Upper lobe of right lung (tissue), 1 donor: ENCODE measurements around the gene HPS3. TPM values are rescaled to one million over a fixed set of nuclear protein-coding genes. Genes with fewer than 3 reads are reported as not detected.
A peak's percentile ranks its signal among the peaks of the same experiment; 100 is the strongest.
"Not testable (repeated sequence)": the region's sequence is repeated elsewhere in the genome, so short reads cannot be mapped to it uniquely, and the experiment has no call there.

Source experiments
- ATAC-seq: fragments of 200-7000 bp; cut with Tn5 transposase; one replicate; pipeline ENCODE4 v1.9.1; 2020; ENCODE audit warnings: mild to moderate bottlenecking, moderate library complexity
- DNase-seq: peaks from one replicate; pipeline ENCODE4 v3.0.0-alpha.2; 2020
- H3K27ac ChIP-seq: fragments of 200-600 bp; one replicate; pipeline ENCODE4 v1.8.0; 2022
- H3K27me3 ChIP-seq: fragments of 200-600 bp; one replicate; pipeline ENCODE4 v1.8.0; 2022; ENCODE audit warnings: mild to moderate bottlenecking
- H3K36me3 ChIP-seq: fragments of 200-600 bp; one replicate; pipeline ENCODE4 v1.8.0; 2022
- H3K4me1 ChIP-seq: fragments of 200-600 bp; one replicate; pipeline ENCODE4 v1.8.0; 2022
- H3K4me3 ChIP-seq: fragments of 200-600 bp; one replicate; pipeline ENCODE4 v1.8.0; 2022; ENCODE audit warnings: mild to moderate bottlenecking
- H3K9me3 ChIP-seq: fragments of 200-600 bp; one replicate; pipeline ENCODE4 v1.8.0; 2022
- intact Hi-C: fragments of 100-400 bp; cut with DNase I; formaldehyde crosslinking; loops from one replicate; pipeline ENCODE4 v1.11.0; 2022
- total RNA-seq: library from RNA; stranded (reverse); fragmentation: NEBNext Ultra II Directional; extraction: Animal tissue kit (Norgen Biotek cat#: 25700); gene quantifications from one replicate; pipeline ENCODE4 v1.2.1, GENCODE V29; 2021
- TF ChIP-seq, protein P1 (sequence below): fragments of 200-600 bp; IDR thresholded peaks from one replicate; pipeline ENCODE4 v1.8.0; 2022; ENCODE audit warnings: antibody characterized with exemption
- donor health status: DM: no; HTN: yes; CAD: no; lungs with severe emphysema.

Gene HPS3
- total RNA-seq, 1 donor from 2014 or later = 19.9 TPM

DNA sequence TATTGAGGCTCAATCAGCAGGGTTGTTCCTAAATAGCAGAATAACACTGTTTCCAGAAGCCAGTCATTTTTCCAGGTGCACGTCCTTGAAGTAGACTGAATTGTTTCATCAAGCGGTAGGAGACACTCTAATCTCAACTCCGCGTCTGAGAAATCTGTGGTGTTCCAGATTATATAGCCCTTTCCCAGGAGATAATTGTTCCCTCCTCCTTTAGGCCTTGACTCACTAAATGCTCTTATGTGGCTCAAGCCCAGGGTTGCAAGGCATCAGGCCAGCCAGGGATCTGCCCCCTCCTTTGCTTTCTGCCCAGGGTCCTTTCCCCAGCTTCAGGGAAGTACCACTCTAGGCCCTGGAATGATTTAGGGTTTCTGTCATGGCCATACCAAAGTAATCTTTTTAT lies 37.5 kb upstream of the HPS3 start:
- ATAC-seq = no peak
- TF ChIP-seq, protein P1, sequence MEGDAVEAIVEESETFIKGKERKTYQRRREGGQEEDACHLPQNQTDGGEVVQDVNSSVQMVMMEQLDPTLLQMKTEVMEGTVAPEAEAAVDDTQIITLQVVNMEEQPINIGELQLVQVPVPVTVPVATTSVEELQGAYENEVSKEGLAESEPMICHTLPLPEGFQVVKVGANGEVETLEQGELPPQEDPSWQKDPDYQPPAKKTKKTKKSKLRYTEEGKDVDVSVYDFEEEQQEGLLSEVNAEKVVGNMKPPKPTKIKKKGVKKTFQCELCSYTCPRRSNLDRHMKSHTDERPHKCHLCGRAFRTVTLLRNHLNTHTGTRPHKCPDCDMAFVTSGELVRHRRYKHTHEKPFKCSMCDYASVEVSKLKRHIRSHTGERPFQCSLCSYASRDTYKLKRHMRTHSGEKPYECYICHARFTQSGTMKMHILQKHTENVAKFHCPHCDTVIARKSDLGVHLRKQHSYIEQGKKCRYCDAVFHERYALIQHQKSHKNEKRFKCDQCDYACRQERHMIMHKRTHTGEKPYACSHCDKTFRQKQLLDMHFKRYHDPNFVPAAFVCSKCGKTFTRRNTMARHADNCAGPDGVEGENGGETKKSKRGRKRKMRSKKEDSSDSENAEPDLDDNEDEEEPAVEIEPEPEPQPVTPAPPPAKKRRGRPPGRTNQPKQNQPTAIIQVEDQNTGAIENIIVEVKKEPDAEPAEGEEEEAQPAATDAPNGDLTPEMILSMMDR = no peak

DNA sequence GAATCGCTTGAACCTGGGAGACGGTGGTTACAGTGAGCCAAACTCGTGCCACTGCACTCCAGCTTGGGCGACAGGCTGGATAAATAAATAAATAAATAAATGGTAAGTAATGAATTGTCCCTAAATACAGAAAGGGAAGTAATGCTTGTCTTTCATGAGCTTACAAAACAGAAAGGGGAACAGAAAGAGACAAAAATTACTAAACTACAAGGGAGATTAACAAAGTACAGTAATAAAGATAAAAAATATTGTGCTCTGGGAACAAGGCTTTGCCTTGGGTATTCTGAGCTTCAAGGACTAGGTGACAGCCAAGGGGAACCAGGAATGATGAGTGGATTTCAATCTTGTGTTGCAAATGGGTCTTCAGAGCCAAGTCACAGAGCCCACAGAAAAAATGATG lies 34.0 kb upstream of the HPS3 start:
- no peak for DNase-seq
- Histone ChIP-seq H3K27ac (no peak overlapping the region), H3K27me3 (no peaks in the 10 kb centered on the region), H3K9me3 (no peaks in the 10 kb centered on the region), H3K4me3 (no peak overlapping the region), H3K36me3 (no peaks in the 10 kb centered on the region), H3K4me1 (no peaks in the 10 kb centered on the region)
- TF ChIP-seq, protein P1 = no peak
- intact Hi-C loops = no loop called here
- peak; percentile 65 for ATAC-seq

More for the DNA sequence above, 37.5 kb upstream of the HPS3 start:
- Histone ChIP-seq H3K4me3 (no peak overlapping the region), H3K4me1 (no peaks in the 10 kb centered on the region), H3K27me3 (no peaks in the 10 kb centered on the region), H3K27ac (no peak overlapping the region), H3K36me3 (no peaks in the 10 kb centered on the region), H3K9me3 (no peaks in the 10 kb centered on the region)
- DNase-seq = no peak
- intact Hi-C loops = no loop called here

DNA sequence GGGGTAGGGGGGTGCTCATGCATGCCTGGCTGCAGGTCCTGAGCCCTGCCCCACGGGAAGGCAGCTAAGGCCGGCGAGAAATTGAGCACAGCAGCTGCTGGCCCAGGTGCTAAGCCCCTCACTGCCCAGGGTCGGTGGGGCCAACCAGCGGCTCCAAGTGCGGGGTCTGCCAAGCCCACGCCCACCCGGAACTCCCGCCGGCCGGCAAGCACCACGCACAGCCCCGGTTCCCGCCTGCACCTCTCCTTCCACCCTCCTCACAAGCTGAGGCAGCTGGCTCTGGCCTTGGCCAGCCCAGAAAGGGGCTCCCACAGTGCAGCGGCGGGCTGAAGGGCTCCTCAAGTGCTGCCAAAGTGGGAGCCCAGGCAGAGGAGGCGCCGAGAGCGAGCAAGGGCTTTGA lies 31.5 kb upstream of the HPS3 start:
- H3K4me3 ChIP-seq, DNase-seq, ATAC-seq, H3K36me3 ChIP-seq, intact Hi-C loops, H3K27ac ChIP-seq, H3K4me1 ChIP-seq, H3K9me3 ChIP-seq, H3K27me3 ChIP-seq: not testable (repeated sequence)

DNA sequence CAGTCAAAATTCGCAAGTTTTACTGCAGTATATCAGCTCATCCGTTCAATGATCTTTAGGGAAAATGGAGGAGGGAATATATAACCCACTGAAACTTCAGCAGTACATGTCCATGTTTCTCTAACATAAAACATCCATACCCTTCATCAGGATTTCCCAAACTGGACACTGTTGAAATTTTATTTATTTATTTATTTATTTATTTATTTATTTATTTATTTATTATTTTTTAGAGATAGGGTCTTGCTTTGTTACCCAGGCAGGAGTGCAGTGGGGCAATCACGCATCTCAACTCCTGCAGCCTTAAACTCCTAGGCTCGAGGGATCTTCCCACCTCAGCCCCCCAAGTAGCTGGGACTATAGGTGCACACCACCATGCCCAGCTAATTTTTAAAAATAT lies 28.3 kb upstream of the HPS3 start:
- intact Hi-C loops = no loop called here
- Histone ChIP-seq H3K4me1 (no peaks in the 10 kb centered on the region), H3K27me3 (no peaks in the 10 kb centered on the region), H3K4me3 (no peak overlapping the region), H3K27ac (no peak overlapping the region), H3K36me3 (no peaks in the 10 kb centered on the region), H3K9me3 (no peaks in the 10 kb centered on the region)
- no peak for DNase-seq
- TF ChIP-seq, protein P1 = no peak
- no peak for ATAC-seq

DNA sequence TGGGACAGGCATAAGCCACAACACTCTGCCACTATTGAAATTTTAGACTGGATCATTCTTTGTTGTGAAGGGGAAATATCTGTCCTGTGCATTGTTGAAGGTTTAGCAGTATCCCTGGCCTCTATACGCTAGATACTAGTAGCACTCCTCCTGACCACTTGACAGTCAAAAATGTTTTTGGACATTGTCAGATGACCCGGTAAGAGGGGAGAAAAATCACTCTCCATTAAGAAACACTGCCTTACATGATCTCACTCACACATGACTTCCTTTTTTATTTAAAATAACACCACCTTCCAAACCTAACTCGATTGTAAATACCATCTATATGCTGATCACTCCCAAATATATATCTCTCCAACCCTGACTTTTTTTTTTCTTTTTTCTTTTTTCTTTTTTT lies 27.8 kb upstream of the HPS3 start:
- intact Hi-C loops = no loop called here
- DNase-seq (no peak), ATAC-seq (no peak)
- Histone ChIP-seq H3K27me3 (no peaks in the 10 kb centered on the region), H3K36me3 (no peaks in the 10 kb centered on the region), H3K9me3 (no peaks in the 10 kb centered on the region), H3K4me1 (no peaks in the 10 kb centered on the region), H3K27ac (no peak overlapping the region), H3K4me3 (no peak overlapping the region)
- TF ChIP-seq, protein P1 = no peak

DNA sequence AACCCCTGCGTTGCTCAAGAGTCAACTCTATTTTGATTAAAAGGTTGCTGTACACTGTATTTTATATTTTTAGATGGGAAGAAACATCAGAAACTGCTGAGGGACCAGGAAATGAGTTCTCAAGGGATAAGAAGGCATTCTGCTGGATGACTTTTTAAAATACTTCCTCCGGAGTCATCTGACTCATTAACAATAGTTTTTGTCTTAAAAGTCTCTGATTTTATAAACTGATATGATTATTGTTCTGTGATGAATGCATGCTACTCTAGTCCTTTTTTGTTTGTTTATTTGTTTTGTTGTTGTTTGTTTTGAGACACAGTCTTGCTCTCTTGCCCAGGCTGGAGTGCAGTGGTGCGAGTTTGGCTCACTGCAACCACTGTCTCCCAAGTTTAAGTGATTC lies 25.0 kb upstream of the HPS3 start:
- TF ChIP-seq, protein P1 = no peak
- H3K36me3 ChIP-seq = no peaks in the 10 kb centered on the region
- no peak overlapping the region for H3K27ac ChIP-seq
- intact Hi-C loops = no loop called here
- no peaks in the 10 kb centered on the region for H3K27me3 ChIP-seq
- DNase-seq (no peak), ATAC-seq (no peak)
- no peaks in the 10 kb centered on the region for H3K4me1 ChIP-seq
- H3K9me3 ChIP-seq = no peaks in the 10 kb centered on the region
- H3K4me3 ChIP-seq = no peak overlapping the region
